ENCODE measurements around the gene PCDHA5. TPM values are rescaled to one million over a fixed set of nuclear protein-coding genes. Genes with fewer than 3 reads are reported as not detected.
"Not testable (repeated sequence)": the region's sequence is repeated elsewhere in the genome, so short reads cannot be mapped to it uniquely, and the experiment has no call there.

The PCDHA5 gene
- total RNA-seq, 1 donor from 2014 or later: not detected

DNA sequence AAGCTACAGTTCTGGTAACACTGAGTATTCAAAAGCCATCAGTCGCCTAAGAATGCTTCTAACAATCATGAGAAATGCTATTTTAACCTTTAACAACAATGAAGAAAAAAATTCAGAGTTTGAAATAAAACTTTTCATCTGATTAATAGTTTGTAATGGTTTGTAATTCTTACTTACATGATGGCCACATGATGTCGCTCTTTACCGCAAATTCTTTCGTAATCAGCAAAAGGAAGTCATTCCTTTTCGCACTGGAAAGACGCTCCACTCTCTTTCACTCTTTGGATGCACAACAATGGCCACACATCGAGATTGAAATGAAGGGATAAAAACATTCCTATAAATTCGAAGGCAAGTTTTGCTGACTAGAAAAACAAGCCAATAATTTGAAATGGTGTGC is 12.6 kb downstream of the PCDHA5 start, which contains the start of gene PCDHA7:
PCDHA7 (plus strand) TSS at position 277 of the 400 bp plus-strand sequence; CDS start at position 392, 115 bp downstream.
- Mint-ChIP-seq H3K36me3 (ENCODE audit: low read depth) (no peaks in the 10 kb centered on the region), H3K27me3 (ENCODE audit: insufficient read depth) (no peaks in the 10 kb centered on the region), H3K4me1 (ENCODE audit: low read depth) (no peaks in the 10 kb centered on the region), H3K27ac (no peak within 1 kb of the TSS), H3K4me3 (no peak within 1 kb of the TSS), H3K9me3 (peaks cover 23% of the 10 kb centered on the region)
- intact Hi-C loops (cut with micrococcal nuclease): loop anchor here (5.0 kb wide), 1 partner anchor 43 kb away; the partner anchor contains the start of gene PCDHA12
- no peak for DNase-seq (ENCODE audit: low spot score)

DNA sequence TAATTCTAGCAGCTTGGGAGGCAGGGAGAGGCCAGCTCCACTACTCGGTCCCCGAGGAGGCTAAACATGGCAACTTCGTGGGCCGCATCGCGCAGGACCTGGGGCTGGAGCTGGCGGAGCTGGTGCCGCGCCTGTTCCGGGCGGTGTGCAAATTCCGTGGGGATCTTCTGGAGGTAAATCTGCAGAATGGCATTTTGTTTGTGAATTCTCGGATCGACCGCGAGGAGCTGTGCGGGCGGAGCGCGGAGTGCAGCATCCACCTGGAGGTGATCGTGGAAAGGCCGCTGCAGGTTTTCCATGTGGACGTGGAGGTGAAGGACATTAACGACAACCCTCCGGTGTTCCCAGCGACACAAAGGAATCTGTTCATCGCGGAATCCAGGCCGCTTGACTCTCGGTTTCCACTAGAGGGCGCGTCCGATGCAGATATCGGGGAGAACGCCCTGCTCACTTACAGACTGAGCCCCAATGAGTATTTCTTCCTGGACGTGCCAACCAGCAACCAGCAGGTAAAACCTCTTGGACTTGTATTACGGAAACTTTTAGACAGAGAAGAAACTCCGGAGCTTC is 13.1 kb downstream of the PCDHA5 start:
- H3K27me3 Mint-ChIP-seq (ENCODE audit: insufficient read depth); H3K36me3 Mint-ChIP-seq (ENCODE audit: low read depth); H3K4me3 Mint-ChIP-seq; H3K4me1 Mint-ChIP-seq (ENCODE audit: low read depth); H3K27ac Mint-ChIP-seq; DNase-seq (ENCODE audit: low spot score): not testable (repeated sequence)
- intact Hi-C loops (cut with micrococcal nuclease): loop anchor here (5.0 kb wide), 1 partner anchor 43 kb away; the partner anchor contains the start of gene PCDHA12
- peaks cover 24% of the 10 kb centered on the region for H3K9me3 Mint-ChIP-seq

DNA sequence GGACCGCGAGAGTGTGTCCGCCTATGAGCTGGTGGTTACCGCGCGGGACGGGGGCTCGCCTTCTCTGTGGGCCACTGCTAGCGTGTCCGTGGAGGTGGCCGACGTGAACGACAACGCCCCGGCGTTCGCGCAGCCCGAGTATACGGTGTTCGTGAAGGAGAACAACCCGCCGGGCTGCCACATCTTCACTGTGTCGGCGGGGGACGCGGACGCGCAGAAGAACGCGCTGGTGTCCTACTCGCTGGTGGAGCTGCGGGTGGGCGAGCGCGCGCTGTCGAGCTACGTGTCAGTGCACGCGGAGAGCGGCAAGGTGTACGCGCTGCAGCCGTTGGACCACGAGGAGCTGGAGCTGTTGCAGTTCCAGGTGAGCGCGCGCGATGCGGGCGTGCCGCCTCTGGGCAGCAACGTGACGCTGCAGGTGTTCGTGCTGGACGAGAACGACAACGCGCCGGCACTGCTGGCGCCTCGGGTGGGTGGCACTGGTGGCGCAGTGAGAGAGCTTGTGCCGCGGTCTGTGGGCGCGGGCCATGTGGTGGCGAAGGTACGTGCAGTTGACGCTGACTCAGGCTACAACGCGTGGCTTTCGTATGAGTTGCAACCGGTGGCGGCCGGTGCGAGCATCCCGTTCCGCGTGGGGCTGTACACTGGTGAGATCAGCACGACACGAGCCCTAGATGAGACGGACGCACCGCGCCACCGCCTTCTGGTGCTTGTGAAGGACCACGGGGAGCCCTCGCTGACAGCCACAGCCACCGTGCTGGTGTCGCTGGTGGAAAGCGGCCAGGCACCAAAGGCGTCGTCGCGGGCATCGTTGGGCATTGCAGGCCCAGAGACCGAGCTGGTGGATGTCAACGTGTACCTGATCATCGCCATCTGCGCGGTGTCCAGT is 14.5 kb downstream of the PCDHA5 start:
- H3K4me3 Mint-ChIP-seq: no peak overlapping the region
- H3K27ac Mint-ChIP-seq: no peak overlapping the region
- peaks cover 29% of the 10 kb centered on the region for H3K9me3 Mint-ChIP-seq
- H3K27me3 Mint-ChIP-seq (ENCODE audit: insufficient read depth): no peaks in the 10 kb centered on the region
- intact Hi-C loops (cut with micrococcal nuclease): no loop called here
- DNase-seq (ENCODE audit: low spot score): no peak
- no peaks in the 10 kb centered on the region for H3K4me1 Mint-ChIP-seq (ENCODE audit: low read depth)
- H3K36me3 Mint-ChIP-seq (ENCODE audit: low read depth): no peaks in the 10 kb centered on the region

DNA sequence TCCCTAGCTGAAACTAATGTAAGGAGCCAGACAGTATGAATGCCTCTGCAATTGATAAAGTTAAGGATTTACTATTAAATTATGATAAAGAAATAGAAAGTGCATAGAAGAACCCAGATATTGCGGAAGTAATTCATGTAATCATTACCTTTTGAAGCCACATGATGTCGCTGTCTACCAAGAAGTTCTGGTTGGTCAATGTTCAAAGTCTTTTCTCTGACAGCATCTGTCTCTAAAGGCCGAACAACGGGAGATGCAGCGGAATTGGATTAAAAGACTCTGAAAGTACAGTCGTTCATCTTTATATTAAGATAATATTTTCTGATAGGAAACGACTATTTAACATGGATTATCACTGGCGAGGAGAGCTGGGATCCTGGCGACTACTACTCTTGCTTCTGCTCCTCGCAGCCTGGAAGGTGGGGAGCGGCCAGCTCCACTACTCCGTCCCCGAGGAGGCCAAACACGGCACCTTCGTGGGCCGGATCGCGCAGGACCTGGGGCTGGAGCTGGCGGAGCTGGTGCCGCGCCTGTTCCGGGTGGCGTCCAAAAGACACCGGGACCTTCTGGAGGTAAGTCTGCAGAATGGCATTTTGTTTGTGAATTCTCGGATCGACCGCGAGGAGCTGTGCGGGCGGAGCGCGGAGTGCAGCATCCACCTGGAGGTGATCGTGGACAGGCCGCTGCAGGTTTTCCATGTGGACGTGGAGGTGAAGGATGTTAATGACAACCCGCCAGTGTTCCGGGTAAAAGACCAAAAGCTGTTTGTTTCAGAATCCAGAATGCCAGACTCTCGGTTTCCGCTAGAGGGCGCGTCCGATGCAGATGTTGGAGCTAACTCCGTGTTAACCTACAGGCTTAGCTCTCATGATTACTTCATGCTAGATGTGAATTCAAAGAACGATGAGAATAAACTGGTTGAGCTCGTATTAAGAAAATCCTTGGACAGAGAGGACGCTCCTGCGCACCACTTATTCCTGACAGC is 19.9 kb downstream of the PCDHA5 start, which contains the start of gene PCDHA8:
PCDHA8 (plus strand) TSS at position 210 of the 985 bp plus-strand sequence; CDS start at position 345, 135 bp downstream.
- Mint-ChIP-seq H3K4me3 (no peak within 1 kb of the TSS), H3K36me3 (ENCODE audit: low read depth) (no peaks in the 10 kb centered on the region), H3K4me1 (ENCODE audit: low read depth) (no peaks in the 10 kb centered on the region), H3K27ac (no peak within 1 kb of the TSS), H3K27me3 (ENCODE audit: insufficient read depth) (no peaks in the 10 kb centered on the region), H3K9me3 (peaks cover 27% of the 10 kb centered on the region)
- intact Hi-C loops (cut with micrococcal nuclease): loop anchor here (5.0 to 10.0 kb wide), 2 partner anchors 39 to 574 kb away; partner anchors contain the start of genes PCDHA3, PCDHGA10 and PCDHGB7
- no peak for DNase-seq (ENCODE audit: low spot score)

DNA sequence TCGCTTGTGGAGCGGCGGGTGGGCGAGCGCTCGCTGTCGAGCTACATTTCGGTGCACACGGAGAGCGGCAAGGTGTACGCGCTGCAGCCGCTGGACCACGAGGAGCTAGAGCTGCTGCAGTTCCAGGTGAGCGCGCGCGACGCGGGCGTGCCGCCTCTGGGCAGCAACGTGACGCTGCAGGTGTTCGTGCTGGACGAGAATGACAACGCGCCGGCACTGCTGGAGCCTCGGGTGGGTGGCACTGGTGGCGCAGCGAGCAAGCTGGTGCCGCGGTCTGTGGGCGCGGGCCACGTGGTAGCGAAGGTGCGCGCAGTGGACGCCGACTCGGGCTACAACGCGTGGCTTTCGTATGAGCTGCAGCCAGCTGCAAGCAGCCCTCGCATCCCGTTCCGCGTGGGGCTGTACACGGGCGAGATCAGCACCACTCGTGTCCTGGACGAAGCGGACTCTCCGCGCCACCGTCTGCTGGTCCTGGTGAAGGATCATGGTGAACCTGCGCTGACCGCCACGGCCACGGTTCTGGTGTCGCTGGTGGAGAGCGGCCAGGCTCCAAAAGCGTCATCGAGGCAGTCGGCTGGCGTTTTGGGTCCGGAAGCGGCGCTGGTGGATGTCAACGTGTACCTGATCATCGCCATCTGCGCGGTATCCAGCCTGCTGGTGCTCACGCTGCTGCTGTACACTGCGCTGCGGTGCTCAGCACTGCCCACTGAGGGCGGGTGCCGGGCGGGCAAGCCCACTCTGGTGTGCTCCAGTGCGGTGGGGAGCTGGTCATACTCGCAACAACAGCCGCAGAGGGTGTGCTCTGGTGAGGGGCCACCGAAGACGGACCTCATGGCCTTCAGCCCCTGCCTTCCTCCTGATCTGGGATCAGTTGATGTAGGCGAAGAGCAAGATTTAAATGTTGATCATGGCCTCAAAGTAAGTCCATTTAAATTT is 21.7 kb downstream of the PCDHA5 start:
- Mint-ChIP-seq H3K4me1 (ENCODE audit: low read depth) (no peaks in the 10 kb centered on the region), H3K27me3 (ENCODE audit: insufficient read depth) (no peaks in the 10 kb centered on the region), H3K27ac (no peak overlapping the region), H3K36me3 (ENCODE audit: low read depth) (no peaks in the 10 kb centered on the region), H3K4me3 (no peak overlapping the region), H3K9me3 (peaks cover 33% of the 10 kb centered on the region)
- DNase-seq (ENCODE audit: low spot score): no peak
- intact Hi-C loops (cut with micrococcal nuclease): loop anchor here (5.0 to 10.0 kb wide), 2 partner anchors 41 to 572 kb away; partner anchors contain the start of genes PCDHA3, PCDHGA10 and PCDHGB7

DNA sequence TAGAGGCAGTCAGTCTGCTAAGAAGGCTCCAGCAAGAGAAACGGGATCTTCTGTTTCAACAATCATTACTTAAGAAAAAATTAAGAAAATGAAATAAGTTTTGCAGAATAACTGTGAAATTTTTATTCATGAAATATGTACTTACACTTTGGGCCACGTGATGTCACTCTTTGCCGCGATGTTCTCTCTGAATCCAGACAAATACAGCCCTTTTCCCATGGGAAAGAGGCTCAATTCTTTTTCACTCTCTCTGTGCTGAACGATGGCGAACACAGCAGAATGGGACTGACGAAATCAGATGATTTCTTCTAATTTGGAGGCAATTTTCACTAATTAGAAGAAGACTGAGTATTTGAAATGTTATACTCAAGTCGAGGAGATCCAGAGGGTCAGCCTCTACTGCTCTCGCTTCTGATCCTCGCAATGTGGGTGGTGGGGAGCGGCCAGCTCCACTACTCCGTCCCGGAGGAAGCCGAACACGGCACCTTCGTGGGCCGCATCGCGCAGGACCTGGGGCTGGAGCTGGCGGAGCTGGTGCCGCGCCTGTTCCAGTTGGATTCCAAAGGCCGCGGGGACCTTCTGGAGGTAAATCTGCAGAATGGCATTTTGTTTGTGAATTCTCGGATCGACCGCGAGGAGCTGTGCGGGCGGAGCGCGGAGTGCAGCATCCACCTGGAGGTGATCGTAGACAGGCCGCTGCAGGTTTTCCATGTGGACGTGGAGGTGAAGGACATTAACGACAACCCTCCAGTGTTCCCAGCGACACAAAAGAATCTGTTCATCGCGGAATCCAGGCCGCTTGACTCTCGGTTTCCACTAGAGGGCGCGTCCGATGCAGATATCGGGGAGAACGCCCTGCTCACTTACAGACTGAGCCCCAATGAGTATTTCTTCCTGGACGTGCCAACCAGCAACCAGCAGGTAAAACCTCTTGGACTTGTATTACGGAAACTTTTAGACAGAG is 27.0 kb downstream of the PCDHA5 start, which contains the start of gene PCDHA9:
PCDHA9 (plus strand) TSS at position 244 of the 964 bp plus-strand sequence; CDS start at position 358, 114 bp downstream.
- not testable (repeated sequence) for H3K4me1 Mint-ChIP-seq (ENCODE audit: low read depth); DNase-seq (ENCODE audit: low spot score); H3K27ac Mint-ChIP-seq; H3K4me3 Mint-ChIP-seq; H3K36me3 Mint-ChIP-seq (ENCODE audit: low read depth); H3K27me3 Mint-ChIP-seq (ENCODE audit: insufficient read depth)
- peaks cover 17% of the 10 kb centered on the region for H3K9me3 Mint-ChIP-seq
- intact Hi-C loops (cut with micrococcal nuclease): loop anchor here (10.0 kb wide), 1 partner anchor 566 kb away; the partner anchor contains the start of genes PCDHGA10 and PCDHGB7

DNA sequence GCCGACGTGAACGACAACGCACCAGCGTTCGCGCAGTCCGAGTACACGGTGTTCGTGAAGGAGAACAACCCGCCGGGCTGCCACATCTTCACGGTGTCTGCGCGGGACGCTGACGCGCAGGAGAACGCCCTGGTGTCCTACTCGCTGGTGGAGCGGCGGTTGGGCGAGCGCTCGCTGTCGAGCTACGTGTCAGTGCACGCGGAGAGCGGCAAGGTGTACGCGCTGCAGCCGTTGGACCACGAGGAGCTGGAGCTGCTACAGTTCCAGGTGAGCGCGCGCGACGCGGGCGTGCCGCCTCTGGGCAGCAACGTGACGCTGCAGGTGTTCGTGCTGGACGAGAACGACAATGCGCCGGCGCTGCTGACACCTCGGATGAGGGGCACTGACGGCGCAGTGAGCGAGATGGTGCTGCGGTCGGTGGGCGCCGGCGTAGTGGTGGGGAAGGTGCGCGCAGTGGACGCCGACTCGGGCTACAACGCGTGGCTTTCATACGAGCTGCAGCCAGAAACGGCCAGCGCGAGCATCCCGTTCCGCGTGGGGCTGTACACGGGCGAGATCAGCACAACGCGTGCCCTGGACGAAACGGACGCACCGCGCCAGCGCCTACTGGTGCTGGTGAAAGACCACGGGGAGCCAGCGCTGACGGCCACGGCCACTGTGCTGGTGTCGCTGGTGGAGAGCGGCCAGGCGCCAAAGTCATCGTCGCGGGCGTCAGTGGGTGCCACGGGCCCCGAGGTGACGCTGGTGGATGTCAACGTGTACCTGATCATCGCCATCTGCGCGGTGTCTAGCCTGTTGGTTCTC is 28.6 kb downstream of the PCDHA5 start:
- intact Hi-C loops (cut with micrococcal nuclease): loop anchor here (10.0 kb wide), 1 partner anchor 565 kb away; the partner anchor contains the start of genes PCDHGA10 and PCDHGB7
- peaks cover 22% of the 10 kb centered on the region for H3K9me3 Mint-ChIP-seq
- not testable (repeated sequence) for H3K4me1 Mint-ChIP-seq (ENCODE audit: low read depth); H3K27ac Mint-ChIP-seq; H3K36me3 Mint-ChIP-seq (ENCODE audit: low read depth); H3K27me3 Mint-ChIP-seq (ENCODE audit: insufficient read depth); DNase-seq (ENCODE audit: low spot score); H3K4me3 Mint-ChIP-seq

DNA sequence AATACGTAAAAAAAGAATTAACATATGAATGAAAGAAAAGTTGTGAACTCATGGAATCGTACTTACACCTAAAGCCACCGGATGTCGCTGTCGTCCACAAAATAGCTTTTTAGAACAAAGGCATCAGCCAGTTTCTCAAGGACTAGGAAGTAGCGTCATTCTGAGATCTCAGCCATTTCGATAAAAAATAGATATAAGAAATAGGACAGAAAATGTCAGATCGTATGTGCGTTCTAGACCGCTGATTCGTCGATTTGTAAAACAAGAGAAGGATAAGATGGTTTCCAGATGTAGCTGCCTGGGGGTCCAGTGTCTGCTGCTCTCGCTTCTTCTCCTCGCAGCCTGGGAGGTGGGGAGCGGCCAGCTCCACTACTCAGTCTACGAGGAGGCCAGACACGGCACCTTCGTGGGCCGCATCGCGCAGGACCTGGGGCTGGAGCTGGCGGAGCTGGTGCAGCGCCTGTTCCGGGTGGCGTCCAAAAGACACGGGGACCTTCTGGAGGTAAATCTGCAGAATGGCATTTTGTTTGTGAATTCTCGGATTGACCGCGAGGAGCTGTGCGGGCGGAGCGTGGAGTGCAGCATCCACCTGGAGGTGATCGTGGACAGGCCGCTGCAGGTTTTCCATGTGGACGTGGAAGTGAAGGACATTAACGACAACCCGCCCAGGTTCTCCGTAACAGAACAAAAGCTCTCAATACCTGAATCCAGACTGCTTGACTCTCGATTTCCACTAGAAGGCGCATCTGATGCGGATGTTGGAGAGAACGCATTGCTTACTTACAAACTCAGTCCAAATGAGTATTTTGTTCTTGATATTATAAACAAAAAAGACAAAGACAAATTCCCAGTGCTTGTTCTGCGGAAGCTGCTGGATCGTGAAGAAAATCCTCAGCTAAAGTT is 34.6 kb downstream of the PCDHA5 start, which contains the start of gene PCDHA10:
PCDHA10 (plus strand) TSS at position 126 of the 903 bp plus-strand sequence; CDS start at position 278, 152 bp downstream.
- Mint-ChIP-seq H3K9me3 (peaks cover 29% of the 10 kb centered on the region), H3K4me3 (no peak within 1 kb of the TSS)

DNA sequence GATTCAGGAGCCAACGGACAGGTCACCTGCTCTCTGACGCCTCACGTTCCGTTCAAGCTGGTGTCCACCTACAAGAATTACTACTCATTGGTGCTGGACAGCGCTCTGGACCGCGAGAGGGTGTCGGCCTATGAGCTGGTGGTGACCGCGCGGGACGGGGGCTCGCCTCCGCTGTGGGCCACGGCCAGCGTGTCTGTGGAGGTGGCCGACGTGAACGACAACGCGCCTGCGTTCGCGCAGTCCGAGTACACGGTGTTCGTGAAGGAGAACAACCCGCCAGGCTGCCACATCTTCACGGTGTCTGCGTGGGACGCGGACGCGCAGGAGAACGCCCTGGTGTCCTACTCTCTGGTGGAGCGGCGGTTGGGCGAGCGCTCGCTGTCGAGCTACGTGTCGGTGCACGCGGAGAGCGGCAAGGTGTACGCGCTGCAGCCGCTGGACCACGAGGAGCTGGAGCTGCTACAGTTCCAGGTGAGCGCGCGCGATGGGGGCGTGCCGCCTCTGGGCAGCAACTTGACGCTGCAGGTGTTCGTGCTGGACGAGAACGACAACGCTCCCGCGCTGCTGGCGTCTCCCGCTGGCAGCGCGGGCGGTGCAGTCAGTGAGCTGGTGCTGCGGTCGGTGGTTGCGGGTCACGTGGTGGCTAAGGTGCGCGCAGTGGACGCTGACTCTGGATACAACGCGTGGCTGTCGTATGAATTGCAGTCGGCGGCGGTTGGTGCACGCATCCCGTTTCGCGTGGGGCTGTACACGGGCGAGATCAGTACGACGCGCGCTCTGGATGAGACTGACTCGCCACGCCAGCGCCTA is 36.0 kb downstream of the PCDHA5 start:
- H3K9me3 Mint-ChIP-seq: peaks cover 40% of the 10 kb centered on the region
- peaks cover 4% of the 10 kb centered on the region for H3K27me3 Mint-ChIP-seq (ENCODE audit: insufficient read depth)
- H3K27ac Mint-ChIP-seq: no peak overlapping the region
- H3K4me3 Mint-ChIP-seq: no peak overlapping the region
- intact Hi-C loops (cut with micrococcal nuclease): no loop called here
- H3K4me1 Mint-ChIP-seq (ENCODE audit: low read depth): no peaks in the 10 kb centered on the region
- no peak for DNase-seq (ENCODE audit: low spot score)
- H3K36me3 Mint-ChIP-seq (ENCODE audit: low read depth): no peaks in the 10 kb centered on the region

More for the DNA sequence above, 34.6 kb downstream of the PCDHA5 start, which contains the start of gene PCDHA10:
- Mint-ChIP-seq H3K36me3 (ENCODE audit: low read depth) (no peaks in the 10 kb centered on the region), H3K4me1 (ENCODE audit: low read depth) (no peaks in the 10 kb centered on the region), H3K27ac (no peak within 1 kb of the TSS), H3K27me3 (ENCODE audit: insufficient read depth) (peaks cover 4% of the 10 kb centered on the region)
- intact Hi-C loops (cut with micrococcal nuclease): no loop called here
- no peak for DNase-seq (ENCODE audit: low spot score)
